Mucosa of descending colon (tissue), 3 donors: Measurements from ENCODE around the gene ZNF142. TPM values are rescaled to one million over a fixed set of nuclear protein-coding genes. Genes with fewer than 3 reads are reported as not detected.

Source experiments
- ATAC-seq: fragments of 200-7000 bp; cut with Tn5 transposase; one replicate; pipeline ENCODE4 v1.9.1; 2020; ENCODE audit warnings: mild to moderate bottlenecking, moderate library complexity
- DNase-seq, 3 donors: peaks; one replicate each; pipeline ENCODE4 v3.0.0-alpha.2; 2020
- H3K36me3 ChIP-seq: fragments of 200-600 bp; one replicate; pipeline ENCODE4 v1.8.0; 2021; ENCODE audit warnings: low read depth, mild to moderate bottlenecking
- H3K4me1 ChIP-seq: fragments of 200-600 bp; one replicate; pipeline ENCODE4 v1.8.0; 2021; ENCODE audit warnings: low read depth, mild to moderate bottlenecking
- H3K4me3 ChIP-seq: fragments of 200-600 bp; one replicate; pipeline ENCODE4 v1.8.0; 2021; ENCODE audit warnings: mild to moderate bottlenecking
- H3K9me3 ChIP-seq: fragments of 200-600 bp; one replicate; pipeline ENCODE4 v1.8.0; 2021; ENCODE audit warnings: mild to moderate bottlenecking
- intact Hi-C, 2 donors: fragments of 100-400 bp; cut with DNase I in 1 of 2; cut with micrococcal nuclease in 1 of 2; formaldehyde crosslinking; loops; one replicate each; pipeline versions ENCODE4 v1.11.0 to v1.11.1; 2022; cut with DNase I, micrococcal nuclease
- long read RNA-seq, 2 donors: library from polyadenylated mRNA; unstranded; transcript quantifications; one replicate each; pipeline ENCODE4 v2.0.0, GENCODE V29; 2019 to 2021
- total RNA-seq, 3 donors: library from RNA; stranded (reverse); fragmentation: NEBNext Ultra II Directional in 2 of 3; extraction: Animal tissue kit (Norgen Biotek cat#: 25700) in 2 of 3; gene quantifications; one replicate each; pipeline versions ENCODE4 v1.2.1 to v1.2.4, GENCODE V29; 2021 to 2023
- TF ChIP-seq, protein P1 (sequence below): fragments of 200-600 bp; IDR thresholded peaks from one replicate; pipeline ENCODE4 v1.8.0; 2022; ENCODE audit warnings: antibody characterized with exemption, mild to moderate bottlenecking
- donor health status: DM: no; HTN: no; CAD: no; lungs with moderate emphysema.
- donor health status: DM: no; HTN: no; CAD: no.
- donor health status: DM: no; HTN: yes; CAD: no.

Gene ZNF142, protein sequence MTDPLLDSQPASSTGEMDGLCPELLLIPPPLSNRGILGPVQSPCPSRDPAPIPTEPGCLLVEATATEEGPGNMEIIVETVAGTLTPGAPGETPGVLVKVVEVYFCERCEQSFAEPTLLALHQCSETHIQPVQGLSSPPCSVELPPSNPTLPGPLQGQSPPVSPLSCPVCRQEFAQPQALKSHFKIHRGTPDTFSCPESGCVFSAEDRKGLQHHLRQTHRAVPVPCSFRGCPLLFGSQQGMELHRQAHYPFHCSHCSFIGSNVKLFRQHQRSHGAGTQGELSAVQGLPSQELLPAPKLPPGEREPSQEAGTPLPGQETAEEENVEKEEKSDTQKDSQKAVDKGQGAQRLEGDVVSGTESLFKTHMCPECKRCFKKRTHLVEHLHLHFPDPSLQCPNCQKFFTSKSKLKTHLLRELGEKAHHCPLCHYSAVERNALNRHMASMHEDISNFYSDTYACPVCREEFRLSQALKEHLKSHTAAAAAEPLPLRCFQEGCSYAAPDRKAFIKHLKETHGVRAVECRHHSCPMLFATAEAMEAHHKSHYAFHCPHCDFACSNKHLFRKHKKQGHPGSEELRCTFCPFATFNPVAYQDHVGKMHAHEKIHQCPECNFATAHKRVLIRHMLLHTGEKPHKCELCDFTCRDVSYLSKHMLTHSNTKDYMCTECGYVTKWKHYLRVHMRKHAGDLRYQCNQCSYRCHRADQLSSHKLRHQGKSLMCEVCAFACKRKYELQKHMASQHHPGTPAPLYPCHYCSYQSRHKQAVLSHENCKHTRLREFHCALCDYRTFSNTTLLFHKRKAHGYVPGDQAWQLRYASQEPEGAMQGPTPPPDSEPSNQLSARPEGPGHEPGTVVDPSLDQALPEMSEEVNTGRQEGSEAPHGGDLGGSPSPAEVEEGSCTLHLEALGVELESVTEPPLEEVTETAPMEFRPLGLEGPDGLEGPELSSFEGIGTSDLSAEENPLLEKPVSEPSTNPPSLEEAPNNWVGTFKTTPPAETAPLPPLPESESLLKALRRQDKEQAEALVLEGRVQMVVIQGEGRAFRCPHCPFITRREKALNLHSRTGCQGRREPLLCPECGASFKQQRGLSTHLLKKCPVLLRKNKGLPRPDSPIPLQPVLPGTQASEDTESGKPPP (N-terminal part only)
- 10 to 100 TPM; 16.4 to 25.0 (median 19.7) TPM for total RNA-seq
- long read RNA-seq, donor 1, partial matches to known transcripts = 4 of 4 reads
- long read RNA-seq, donor 1, other reads (novel, unspliced or antisense) = 0 of 4 reads
- long read RNA-seq, donor 2 = 0 reads

DNA sequence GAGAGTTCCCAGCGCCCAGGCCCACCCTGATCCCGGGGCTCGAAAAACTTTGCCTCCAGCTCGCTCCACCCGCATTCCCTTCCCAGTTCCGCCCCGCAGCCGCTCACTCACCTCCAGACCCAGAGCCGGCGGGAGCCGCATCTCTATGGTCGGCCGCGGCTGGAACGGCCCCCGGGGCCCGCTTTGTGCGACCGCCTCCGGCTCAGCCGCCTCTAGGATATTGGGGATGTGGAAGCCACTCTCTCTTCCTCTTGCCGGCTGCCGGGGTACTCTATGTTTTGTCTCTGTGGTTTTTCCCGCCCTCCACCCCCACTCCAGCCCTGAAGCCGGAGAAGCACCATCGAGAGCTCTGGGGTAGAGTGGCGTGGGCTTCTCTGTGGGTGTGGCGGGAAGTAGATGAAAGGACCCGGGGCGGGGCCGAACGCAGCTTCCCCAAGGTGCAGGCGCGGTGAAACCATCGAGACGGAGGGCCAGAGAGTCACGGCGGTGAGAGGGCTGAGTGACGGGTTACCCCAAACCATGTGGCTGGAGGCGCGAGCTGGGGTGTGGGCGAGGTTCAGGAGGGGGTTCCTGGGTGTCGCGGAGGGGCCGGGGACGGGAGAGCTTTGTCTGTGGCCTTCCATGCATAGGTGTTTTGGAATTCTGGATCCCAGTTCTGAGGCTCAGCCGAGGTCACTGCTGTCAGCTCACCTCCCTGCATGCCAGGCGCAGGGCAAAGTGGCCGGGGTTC is at the start of gene ZNF142, which contains the start of gene BCS1L:
TSS of gene ZNF142 (minus strand) at position 366 of the 730 bp plus-strand sequence. CDS start 3,194 bp downstream, outside the sequence.
TSS of gene BCS1L (plus strand) at position 426 of the 730 bp plus-strand sequence. CDS start 1,305 bp downstream, outside the sequence.
- intact Hi-C loops = no loop called here
- peaks cover 6% of the 10 kb centered on the region for H3K36me3 ChIP-seq

DNA sequence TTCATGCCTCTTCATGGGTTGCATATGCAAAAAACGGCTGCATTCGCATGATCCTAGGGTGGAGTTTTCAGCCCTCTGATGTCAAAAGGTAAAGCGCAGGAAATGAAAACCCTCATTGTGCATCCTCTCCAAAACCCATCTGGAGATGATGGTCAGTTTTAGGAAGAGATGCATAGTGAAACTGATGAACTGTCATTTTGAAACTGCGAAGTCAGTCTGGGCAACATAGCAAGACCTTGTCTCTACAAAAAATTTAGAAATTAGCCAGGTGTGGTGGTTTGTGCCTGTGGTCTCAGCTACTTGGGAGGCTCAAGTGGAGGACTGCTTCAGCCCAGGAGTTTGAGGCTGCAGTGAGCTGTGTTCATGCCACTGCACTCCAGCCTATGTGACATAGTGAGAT is 48.7 kb upstream of the ZNF142 start:
- Histone ChIP-seq H3K36me3 (no peaks in the 10 kb centered on the region), H3K4me1 (peaks cover 3% of the 10 kb centered on the region), H3K9me3 (no peaks in the 10 kb centered on the region), H3K4me3 (no peak overlapping the region)
- TF ChIP-seq, protein P1, sequence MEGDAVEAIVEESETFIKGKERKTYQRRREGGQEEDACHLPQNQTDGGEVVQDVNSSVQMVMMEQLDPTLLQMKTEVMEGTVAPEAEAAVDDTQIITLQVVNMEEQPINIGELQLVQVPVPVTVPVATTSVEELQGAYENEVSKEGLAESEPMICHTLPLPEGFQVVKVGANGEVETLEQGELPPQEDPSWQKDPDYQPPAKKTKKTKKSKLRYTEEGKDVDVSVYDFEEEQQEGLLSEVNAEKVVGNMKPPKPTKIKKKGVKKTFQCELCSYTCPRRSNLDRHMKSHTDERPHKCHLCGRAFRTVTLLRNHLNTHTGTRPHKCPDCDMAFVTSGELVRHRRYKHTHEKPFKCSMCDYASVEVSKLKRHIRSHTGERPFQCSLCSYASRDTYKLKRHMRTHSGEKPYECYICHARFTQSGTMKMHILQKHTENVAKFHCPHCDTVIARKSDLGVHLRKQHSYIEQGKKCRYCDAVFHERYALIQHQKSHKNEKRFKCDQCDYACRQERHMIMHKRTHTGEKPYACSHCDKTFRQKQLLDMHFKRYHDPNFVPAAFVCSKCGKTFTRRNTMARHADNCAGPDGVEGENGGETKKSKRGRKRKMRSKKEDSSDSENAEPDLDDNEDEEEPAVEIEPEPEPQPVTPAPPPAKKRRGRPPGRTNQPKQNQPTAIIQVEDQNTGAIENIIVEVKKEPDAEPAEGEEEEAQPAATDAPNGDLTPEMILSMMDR = no peak
- no peak for DNase-seq
- intact Hi-C loops = no loop called here
- no peak for ATAC-seq

More for the DNA sequence above, at the start of gene ZNF142, which contains the start of gene BCS1L:
- DNase-seq = peak; percentile 95 to 98 (median 95)
- ATAC-seq = peak; percentile 98
- H3K4me1 ChIP-seq = peaks cover 3% of the 10 kb centered on the region
- H3K4me3 ChIP-seq = peak within 1 kb of the TSS; percentile 60
- no peaks in the 10 kb centered on the region for H3K9me3 ChIP-seq
- TF ChIP-seq, protein P1 = no peak

DNA sequence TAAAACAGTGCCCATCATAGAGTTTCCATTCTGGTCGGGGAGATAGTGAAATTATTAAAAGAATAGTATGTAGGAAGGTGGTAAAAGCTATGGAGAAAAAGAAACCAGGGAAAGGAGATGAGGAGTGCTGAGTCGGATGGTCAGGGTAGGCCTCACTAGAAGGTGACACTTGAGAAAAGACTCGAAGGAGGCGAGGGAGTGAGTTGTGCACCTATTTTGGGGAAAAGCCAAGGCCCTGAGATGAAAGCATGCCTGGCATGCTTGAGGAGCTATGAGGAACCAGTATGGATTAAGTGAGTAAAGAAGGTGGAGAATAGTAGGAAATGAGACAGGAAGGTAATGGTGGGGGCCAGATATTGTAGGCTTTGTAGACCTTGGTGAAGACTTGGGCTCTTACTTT is 43.9 kb upstream of the ZNF142 start:
- H3K4me3 ChIP-seq = no peak overlapping the region
- intact Hi-C loops = no loop called here
- no peaks in the 10 kb centered on the region for H3K36me3 ChIP-seq
- H3K4me1 ChIP-seq = no peaks in the 10 kb centered on the region
- DNase-seq (no peak), ATAC-seq (no peak)
- TF ChIP-seq, protein P1 = no peak
- no peaks in the 10 kb centered on the region for H3K9me3 ChIP-seq

DNA sequence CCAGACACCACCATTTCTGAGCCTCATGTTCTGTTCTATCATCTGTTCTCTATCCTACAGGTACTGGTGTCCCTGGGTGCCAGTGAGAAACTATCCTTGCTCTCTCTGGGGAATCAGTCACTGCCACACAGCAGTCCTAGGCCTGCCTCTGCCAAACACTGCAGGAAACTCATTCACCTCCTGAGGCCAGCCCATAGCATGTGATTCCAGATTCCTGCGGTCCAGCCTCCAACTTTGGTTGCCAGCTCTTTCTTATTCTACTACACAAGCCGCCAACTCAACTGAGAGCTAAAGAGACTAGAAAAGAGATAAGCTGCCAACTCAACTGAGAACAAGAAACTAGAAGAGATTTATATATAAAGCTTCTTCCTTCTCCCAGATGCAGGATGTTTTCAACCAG is 42.4 kb upstream of the ZNF142 start:
- TF ChIP-seq, protein P1 = no peak
- DNase-seq (no peak), ATAC-seq (no peak)
- intact Hi-C loops = no loop called here
- Histone ChIP-seq H3K4me3 (no peak overlapping the region), H3K36me3 (no peaks in the 10 kb centered on the region), H3K9me3 (no peaks in the 10 kb centered on the region), H3K4me1 (no peaks in the 10 kb centered on the region)
